ENCODE data around the gene FRS3. TPM values are rescaled to one million over a fixed set of nuclear protein-coding genes. Genes with fewer than 3 reads are reported as not detected.

FRS3 gene
- total and polyA plus RNA-seq, 2 of the 8 experiments (the other 6 are each of a cell fraction or from before 2014, with no cell fraction given) = 3.4 to 4.4 TPM

DNA sequence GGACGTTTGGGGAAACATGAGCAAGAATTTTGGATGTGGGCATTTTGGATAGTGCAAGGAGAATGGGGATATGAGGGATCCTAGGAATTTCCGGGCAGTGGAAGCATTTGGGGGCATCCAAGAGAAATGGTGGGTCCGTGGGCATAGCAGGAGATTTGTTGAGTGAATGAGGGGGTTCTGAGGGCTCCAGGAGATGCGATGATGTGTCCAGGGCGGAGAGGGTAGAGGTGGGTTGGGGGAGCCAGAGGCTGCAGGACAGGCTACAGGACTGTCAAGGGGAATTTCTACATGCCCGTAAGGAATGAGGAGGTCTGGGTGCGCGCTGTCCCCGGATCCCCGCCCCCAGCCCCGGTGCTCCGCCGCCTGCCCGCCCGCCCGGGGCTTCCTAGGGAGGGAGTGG lies 364 bp downstream of the FRS3 start (continued):
- TF ChIP-seq, protein P1, sequence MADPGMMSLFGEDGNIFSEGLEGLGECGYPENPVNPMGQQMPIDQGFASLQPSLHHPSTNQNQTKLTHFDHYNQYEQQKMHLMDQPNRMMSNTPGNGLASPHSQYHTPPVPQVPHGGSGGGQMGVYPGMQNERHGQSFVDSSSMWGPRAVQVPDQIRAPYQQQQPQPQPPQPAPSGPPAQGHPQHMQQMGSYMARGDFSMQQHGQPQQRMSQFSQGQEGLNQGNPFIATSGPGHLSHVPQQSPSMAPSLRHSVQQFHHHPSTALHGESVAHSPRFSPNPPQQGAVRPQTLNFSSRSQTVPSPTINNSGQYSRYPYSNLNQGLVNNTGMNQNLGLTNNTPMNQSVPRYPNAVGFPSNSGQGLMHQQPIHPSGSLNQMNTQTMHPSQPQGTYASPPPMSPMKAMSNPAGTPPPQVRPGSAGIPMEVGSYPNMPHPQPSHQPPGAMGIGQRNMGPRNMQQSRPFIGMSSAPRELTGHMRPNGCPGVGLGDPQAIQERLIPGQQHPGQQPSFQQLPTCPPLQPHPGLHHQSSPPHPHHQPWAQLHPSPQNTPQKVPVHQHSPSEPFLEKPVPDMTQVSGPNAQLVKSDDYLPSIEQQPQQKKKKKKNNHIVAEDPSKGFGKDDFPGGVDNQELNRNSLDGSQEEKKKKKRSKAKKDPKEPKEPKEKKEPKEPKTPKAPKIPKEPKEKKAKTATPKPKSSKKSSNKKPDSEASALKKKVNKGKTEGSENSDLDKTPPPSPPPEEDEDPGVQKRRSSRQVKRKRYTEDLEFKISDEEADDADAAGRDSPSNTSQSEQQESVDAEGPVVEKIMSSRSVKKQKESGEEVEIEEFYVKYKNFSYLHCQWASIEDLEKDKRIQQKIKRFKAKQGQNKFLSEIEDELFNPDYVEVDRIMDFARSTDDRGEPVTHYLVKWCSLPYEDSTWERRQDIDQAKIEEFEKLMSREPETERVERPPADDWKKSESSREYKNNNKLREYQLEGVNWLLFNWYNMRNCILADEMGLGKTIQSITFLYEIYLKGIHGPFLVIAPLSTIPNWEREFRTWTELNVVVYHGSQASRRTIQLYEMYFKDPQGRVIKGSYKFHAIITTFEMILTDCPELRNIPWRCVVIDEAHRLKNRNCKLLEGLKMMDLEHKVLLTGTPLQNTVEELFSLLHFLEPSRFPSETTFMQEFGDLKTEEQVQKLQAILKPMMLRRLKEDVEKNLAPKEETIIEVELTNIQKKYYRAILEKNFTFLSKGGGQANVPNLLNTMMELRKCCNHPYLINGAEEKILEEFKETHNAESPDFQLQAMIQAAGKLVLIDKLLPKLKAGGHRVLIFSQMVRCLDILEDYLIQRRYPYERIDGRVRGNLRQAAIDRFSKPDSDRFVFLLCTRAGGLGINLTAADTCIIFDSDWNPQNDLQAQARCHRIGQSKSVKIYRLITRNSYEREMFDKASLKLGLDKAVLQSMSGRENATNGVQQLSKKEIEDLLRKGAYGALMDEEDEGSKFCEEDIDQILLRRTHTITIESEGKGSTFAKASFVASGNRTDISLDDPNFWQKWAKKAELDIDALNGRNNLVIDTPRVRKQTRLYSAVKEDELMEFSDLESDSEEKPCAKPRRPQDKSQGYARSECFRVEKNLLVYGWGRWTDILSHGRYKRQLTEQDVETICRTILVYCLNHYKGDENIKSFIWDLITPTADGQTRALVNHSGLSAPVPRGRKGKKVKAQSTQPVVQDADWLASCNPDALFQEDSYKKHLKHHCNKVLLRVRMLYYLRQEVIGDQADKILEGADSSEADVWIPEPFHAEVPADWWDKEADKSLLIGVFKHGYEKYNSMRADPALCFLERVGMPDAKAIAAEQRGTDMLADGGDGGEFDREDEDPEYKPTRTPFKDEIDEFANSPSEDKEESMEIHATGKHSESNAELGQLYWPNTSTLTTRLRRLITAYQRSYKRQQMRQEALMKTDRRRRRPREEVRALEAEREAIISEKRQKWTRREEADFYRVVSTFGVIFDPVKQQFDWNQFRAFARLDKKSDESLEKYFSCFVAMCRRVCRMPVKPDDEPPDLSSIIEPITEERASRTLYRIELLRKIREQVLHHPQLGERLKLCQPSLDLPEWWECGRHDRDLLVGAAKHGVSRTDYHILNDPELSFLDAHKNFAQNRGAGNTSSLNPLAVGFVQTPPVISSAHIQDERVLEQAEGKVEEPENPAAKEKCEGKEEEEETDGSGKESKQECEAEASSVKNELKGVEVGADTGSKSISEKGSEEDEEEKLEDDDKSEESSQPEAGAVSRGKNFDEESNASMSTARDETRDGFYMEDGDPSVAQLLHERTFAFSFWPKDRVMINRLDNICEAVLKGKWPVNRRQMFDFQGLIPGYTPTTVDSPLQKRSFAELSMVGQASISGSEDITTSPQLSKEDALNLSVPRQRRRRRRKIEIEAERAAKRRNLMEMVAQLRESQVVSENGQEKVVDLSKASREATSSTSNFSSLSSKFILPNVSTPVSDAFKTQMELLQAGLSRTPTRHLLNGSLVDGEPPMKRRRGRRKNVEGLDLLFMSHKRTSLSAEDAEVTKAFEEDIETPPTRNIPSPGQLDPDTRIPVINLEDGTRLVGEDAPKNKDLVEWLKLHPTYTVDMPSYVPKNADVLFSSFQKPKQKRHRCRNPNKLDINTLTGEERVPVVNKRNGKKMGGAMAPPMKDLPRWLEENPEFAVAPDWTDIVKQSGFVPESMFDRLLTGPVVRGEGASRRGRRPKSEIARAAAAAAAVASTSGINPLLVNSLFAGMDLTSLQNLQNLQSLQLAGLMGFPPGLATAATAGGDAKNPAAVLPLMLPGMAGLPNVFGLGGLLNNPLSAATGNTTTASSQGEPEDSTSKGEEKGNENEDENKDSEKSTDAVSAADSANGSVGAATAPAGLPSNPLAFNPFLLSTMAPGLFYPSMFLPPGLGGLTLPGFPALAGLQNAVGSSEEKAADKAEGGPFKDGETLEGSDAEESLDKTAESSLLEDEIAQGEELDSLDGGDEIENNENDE (IDR thresholded peaks at IDR 0.05; ENCODE audit: insufficient replicate concordance, low read length) = no peak
- TF ChIP-seq CEBPB (IDR thresholded peaks at IDR 0.05; ENCODE audit: low read depth, low read length) = no peak
- no peak for TF ChIP-seq RXRA (IDR thresholded peaks at IDR 0.05; ENCODE audit: insufficient read depth, low read depth, low read length)
- no peak for TF ChIP-seq KDM4A (IDR thresholded peaks at IDR 0.05; ENCODE audit: low read depth, low read length, severe bottlenecking)
- TF ChIP-seq CREB1 (IDR thresholded peaks at IDR 0.05) = no peak
